Measurements from ENCODE around the gene GPR143.

GPR143 gene

DNA sequence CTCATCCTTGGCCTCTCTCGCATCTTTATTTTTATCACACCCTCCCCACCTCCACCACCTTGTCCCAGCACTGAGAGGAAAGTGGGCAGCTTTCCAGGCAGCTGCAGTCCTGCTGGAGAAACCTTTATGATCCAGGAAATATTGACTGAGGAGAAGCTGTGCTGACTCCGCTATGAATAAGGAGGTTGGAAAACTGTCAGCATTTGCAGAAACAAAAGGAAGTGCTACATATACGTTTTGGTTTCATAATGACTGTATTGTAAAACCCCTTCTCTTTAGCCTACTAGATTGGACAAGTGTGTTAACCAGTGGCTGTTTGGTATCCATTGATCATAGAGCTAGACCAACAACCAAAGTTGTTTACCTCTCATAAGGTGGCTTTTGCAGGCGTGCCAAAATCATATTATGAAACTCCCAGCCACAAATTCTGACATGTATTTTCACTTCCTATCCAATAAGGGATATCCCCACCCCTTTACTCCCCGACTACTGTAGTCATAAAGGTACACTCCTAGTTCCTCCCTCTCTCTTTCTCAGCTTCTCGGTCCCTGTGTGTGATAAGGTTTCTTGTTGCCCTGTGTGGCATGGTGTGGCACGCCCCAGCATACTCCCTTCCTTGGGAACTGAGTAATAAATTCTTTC, 88.4 kb downstream of the GPR143 start:
- TF ChIP-seq, protein P1, sequence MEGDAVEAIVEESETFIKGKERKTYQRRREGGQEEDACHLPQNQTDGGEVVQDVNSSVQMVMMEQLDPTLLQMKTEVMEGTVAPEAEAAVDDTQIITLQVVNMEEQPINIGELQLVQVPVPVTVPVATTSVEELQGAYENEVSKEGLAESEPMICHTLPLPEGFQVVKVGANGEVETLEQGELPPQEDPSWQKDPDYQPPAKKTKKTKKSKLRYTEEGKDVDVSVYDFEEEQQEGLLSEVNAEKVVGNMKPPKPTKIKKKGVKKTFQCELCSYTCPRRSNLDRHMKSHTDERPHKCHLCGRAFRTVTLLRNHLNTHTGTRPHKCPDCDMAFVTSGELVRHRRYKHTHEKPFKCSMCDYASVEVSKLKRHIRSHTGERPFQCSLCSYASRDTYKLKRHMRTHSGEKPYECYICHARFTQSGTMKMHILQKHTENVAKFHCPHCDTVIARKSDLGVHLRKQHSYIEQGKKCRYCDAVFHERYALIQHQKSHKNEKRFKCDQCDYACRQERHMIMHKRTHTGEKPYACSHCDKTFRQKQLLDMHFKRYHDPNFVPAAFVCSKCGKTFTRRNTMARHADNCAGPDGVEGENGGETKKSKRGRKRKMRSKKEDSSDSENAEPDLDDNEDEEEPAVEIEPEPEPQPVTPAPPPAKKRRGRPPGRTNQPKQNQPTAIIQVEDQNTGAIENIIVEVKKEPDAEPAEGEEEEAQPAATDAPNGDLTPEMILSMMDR (IDR thresholded peaks at IDR 0.05; ENCODE audit: control insufficient read depth, extremely low read depth, insufficient read depth): no peak
- peak overlapping the region; percentile 24; the same call in 1 of the 2 replicates for H3K4me3 ChIP-seq (ENCODE audit: low read depth, low read length)
- DNase-seq (ENCODE audit: low read depth): peak; percentile 50

DNA sequence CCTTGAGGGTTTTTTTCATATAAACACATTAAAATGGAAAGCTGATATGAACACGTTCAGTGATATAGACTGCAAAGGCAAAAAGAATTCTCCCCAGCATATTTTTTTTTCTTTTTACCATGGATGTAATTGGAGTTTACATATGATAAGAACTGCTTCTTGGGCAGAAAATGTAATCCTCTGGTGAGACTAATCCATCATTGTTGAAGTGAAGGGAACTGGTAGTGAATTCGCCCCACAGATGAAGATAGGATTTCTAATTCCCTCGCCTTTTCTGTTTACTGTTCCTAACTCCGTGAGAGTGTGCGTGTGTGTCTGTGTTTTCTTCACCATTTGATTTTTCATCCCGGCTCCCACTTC, 88.9 kb downstream of the GPR143 start:
- H3K4me3 ChIP-seq (ENCODE audit: low read depth, low read length): no peak overlapping the region
- TF ChIP-seq, protein P1 (IDR thresholded peaks at IDR 0.05; ENCODE audit: control insufficient read depth, extremely low read depth, insufficient read depth): no peak
- DNase-seq (ENCODE audit: low read depth): no peak

DNA sequence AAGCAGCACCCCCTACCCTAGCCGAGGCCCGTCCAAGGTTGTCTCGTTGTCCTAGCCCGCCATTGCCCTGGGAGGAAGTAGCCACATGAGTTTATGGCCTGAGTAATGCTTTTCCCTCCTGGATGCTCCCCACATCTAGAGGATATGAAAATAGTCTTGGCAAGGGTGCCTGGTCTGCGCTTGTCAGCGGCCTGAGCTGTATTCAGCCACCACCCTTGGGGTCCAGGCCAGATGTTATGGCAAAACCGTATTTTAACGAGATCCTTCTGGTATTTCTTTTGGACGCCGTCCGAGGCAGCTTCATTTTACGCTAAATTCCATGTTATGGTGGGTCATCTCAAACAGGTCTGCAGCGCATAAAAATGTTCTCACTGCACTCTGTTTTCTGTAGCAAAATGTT, 89.3 kb downstream of the GPR143 start:
- TF ChIP-seq, protein P1 (IDR thresholded peaks at IDR 0.05; ENCODE audit: control insufficient read depth, extremely low read depth, insufficient read depth): no peak
- H3K4me3 ChIP-seq (ENCODE audit: low read depth, low read length): no peak overlapping the region
- DNase-seq (ENCODE audit: low read depth): no peak
